Keratinocyte (primary cell): ENCODE data around the gene IREB2. TPM values are rescaled to one million over a fixed set of nuclear protein-coding genes. Genes with fewer than 3 reads are reported as not detected.

Experiments used
- DNase-seq: peaks from one replicate; pipeline ENCODE4 v3.0.0-alpha.2; 2011; ENCODE audit warnings: low read depth, missing footprints, low spot score
- FAIRE-seq: peaks from 2 replicates; lab custom pipeline; 2011; peaks lifted over from hg19 to GRCh38; lab: Jason Lieb, UNC
- H2AFZ ChIP-seq: 2 replicates; pipeline ENCODE4 v1.6.0; 2012; ENCODE audit warnings: low read length, control low read depth, inconsistent platforms; ENCODE audit not compliant: control insufficient read depth
- H3K27ac ChIP-seq: 2 replicates; pipeline ENCODE4 v1.5.1; 2011; ENCODE audit warnings: low read length; ENCODE audit not compliant: control insufficient read depth, insufficient read depth
- H3K27me3 ChIP-seq: 3 replicates; pipeline ENCODE4 v1.6.0; 2011; ENCODE audit warnings: low read length; ENCODE audit not compliant: control insufficient read depth, insufficient read depth; ENCODE audit errors: extremely low read depth
- H3K36me3 ChIP-seq, 2 experiments: 2 replicates in 1 of 2; 3 replicates in 1 of 2; pipeline ENCODE4 v1.5.1; 2011; ENCODE audit warnings: low read length in 2 of 2, mild to moderate bottlenecking in 1 of 2; ENCODE audit not compliant: control insufficient read depth in 2 of 2, insufficient read depth in 2 of 2; ENCODE audit errors: extremely low read depth in 1 of 2
- H3K4me1 ChIP-seq: 3 replicates; pipeline ENCODE4 v1.5.1; 2011; ENCODE audit warnings: low read length; ENCODE audit not compliant: control insufficient read depth, insufficient read depth; ENCODE audit errors: extremely low read depth
- H3K4me2 ChIP-seq: 3 replicates; pipeline ENCODE4 v1.6.0; 2011; ENCODE audit warnings: low read depth, low read length; ENCODE audit not compliant: control insufficient read depth, insufficient read depth; ENCODE audit errors: extremely low read depth
- H3K4me3 ChIP-seq, 3 experiments: fragments of 200-600 bp in 1 of 3; sonication (generic) in 1 of 3; 2 replicates in 2 of 3; 3 replicates in 1 of 3; pipeline ENCODE4 v1.5.1; 2011 to 2016; ENCODE audit warnings: low read length in 3 of 3, mild to moderate bottlenecking in 3 of 3, control low read depth in 2 of 3, inconsistent platforms in 1 of 3, low read depth in 1 of 3, mixed read lengths in 1 of 3, mixed run types in 1 of 3, moderate library complexity in 1 of 3; ENCODE audit not compliant: control insufficient read depth in 2 of 3, insufficient read depth in 2 of 3; ENCODE audit errors: extremely low read depth in 1 of 3
- H3K79me2 ChIP-seq: 2 replicates; pipeline ENCODE4 v1.6.0; 2012; ENCODE audit warnings: low read length; ENCODE audit not compliant: control insufficient read depth, insufficient read depth
- H3K9ac ChIP-seq: 3 replicates; pipeline ENCODE4 v1.6.0; 2011; ENCODE audit warnings: low read length; ENCODE audit not compliant: control insufficient read depth, insufficient read depth; ENCODE audit errors: extremely low read depth
- H3K9me1 ChIP-seq: 3 replicates; pipeline ENCODE4 v1.6.0; 2011; ENCODE audit warnings: low read length; ENCODE audit not compliant: control insufficient read depth, insufficient read depth; ENCODE audit errors: extremely low read depth
- H3K9me3 ChIP-seq: 2 replicates; pipeline ENCODE4 v1.5.1; 2012; ENCODE audit warnings: low read depth, low read length; ENCODE audit not compliant: control insufficient read depth
- H4K20me1 ChIP-seq: 3 replicates; pipeline ENCODE4 v1.6.0; 2011; ENCODE audit warnings: low read length; ENCODE audit not compliant: control insufficient read depth, insufficient read depth; ENCODE audit errors: extremely low read depth
- CTCF ChIP-seq, 3 experiments: IDR thresholded peaks in 1 of 3; conservative IDR thresholded peaks in 1 of 3; optimal IDR thresholded peaks in 1 of 3; 2 replicates in 2 of 3; 3 replicates in 1 of 3; pipeline versions ENCODE3 to v1.5.1; 2011; ENCODE audit warnings: low read length in 3 of 3, mild to moderate bottlenecking in 3 of 3, moderate library complexity in 2 of 3, control low read depth in 1 of 3, inconsistent platforms in 1 of 3; ENCODE audit not compliant: insufficient read depth in 2 of 3; ENCODE audit errors: extremely low read depth in 1 of 3
- EZH2 ChIP-seq: IDR thresholded peaks from one replicate; pipeline ENCODE4 v1.6.1; 2012; ENCODE audit warnings: inconsistent platforms, mild to moderate bottlenecking, low read length, moderate library complexity
- dilution Hi-C: fragments of 300-500 bp; cut with MboI; formaldehyde crosslinking; loops from one replicate; pipeline ENCODE4 v1.7.0; 2020; ENCODE audit warnings: low sequenced_read_pairs; ENCODE audit not compliant: extremely low pct_ligation_motif_present
- polyA plus RNA-seq, 5 experiments: library from polyadenylated mRNA; depleted of rRNA in 3 of 5; stranded (reverse) in 3 of 5; stranded (forward) in 1 of 5; unstranded in 1 of 5; fragments of >200 nt; gene quantifications; 1 replicate in 1 of 5; 2 replicates in 3 of 5; 3 replicates in 1 of 5; pipeline versions ENCODE4 v1.2.1 to v1.2.3, GENCODE V29; 2011 to 2012; ENCODE audit warnings: missing spikeins in 2 of 5, low read depth in 1 of 5, low replicate concordance in 1 of 5

IREB2 gene
- polyA plus RNA-seq, 1 donor (not counting 4 experiments of a cell fraction or from before 2014, with no cell fraction given) = 20.5 TPM

- Histone ChIP-seq H3K4me2 (no peak overlapping the region), H3K36me3 (peaks cover 3 to 4% of the 10 kb centered on the region in 2 experiments), H3K4me3 (no peak overlapping the region), H3K79me2 (peaks cover 98% of the 10 kb centered on the region), H2AFZ (no peak overlapping the region), H3K27ac (no peak overlapping the region), H3K9me3 (no peaks in the 10 kb centered on the region), H3K9me1 (peaks cover 4% of the 10 kb centered on the region), H3K9ac (no peak overlapping the region), H4K20me1 (no peaks in the 10 kb centered on the region), H3K27me3 (no peaks in the 10 kb centered on the region), H3K4me1 (peaks cover 5% of the 10 kb centered on the region)
- no peak for TF ChIP-seq CTCF (optimal IDR thresholded peaks at IDR 0.05 in 1 of 3, IDR thresholded peaks at IDR 0.05 in 1 of 3, conservative IDR thresholded peaks at IDR 0.05 in 1 of 3; ENCODE audit: extremely low read depth in 1 of 3, insufficient read depth in 2 of 3, low read length in 3 of 3)
- TF ChIP-seq EZH2 = no peak
- FAIRE-seq = no peak
- DNase-seq = no peak
- dilution Hi-C loops = no loop called here
Observed at GRCh38 chr15:78456426-78456825, 18.4 kb downstream of the IREB2 start.

DNA sequence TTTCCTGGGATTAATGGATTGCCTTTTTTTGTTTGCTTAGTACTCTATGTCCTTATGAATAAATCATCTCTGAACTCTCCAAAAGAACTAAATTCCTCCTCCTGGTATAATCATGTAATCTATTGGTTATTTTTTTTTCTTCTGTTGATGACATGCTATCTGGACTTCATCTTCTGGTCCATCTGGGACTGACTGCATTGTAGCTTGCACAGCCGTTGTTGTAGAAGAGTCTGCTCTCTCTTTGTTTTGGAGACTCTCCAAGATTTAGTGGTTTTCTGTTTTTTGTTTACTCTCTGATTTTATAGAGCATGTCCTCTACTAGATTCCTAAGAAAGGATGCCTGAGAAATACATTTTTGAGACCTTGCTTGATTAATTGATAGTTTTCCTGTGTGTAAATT, 19.1 kb downstream of the IREB2 start:
- Histone ChIP-seq H3K27ac (no peak overlapping the region), H3K36me3 (peaks cover 3 to 4% of the 10 kb centered on the region in 2 experiments), H4K20me1 (no peaks in the 10 kb centered on the region), H3K9ac (no peak overlapping the region), H3K27me3 (no peaks in the 10 kb centered on the region), H3K4me1 (peaks cover 5% of the 10 kb centered on the region), H3K4me2 (no peak overlapping the region), H3K79me2 (peaks cover 97% of the 10 kb centered on the region), H3K4me3 (no peak overlapping the region), H3K9me1 (peaks cover 4% of the 10 kb centered on the region), H2AFZ (no peak overlapping the region), H3K9me3 (no peaks in the 10 kb centered on the region)
- FAIRE-seq = no peak
- TF ChIP-seq CTCF (optimal IDR thresholded peaks at IDR 0.05 in 1 of 3, IDR thresholded peaks at IDR 0.05 in 1 of 3, conservative IDR thresholded peaks at IDR 0.05 in 1 of 3; ENCODE audit: extremely low read depth in 1 of 3, insufficient read depth in 2 of 3, low read length in 3 of 3) (no peak), EZH2 (no peak)
- no peak for DNase-seq
- dilution Hi-C loops = no loop called here
